ENCODE data around the gene BANP. TPM values are rescaled to one million over a fixed set of nuclear protein-coding genes. Genes with fewer than 3 reads are reported as not detected.
"Not testable (repeated sequence)": the region's sequence is repeated elsewhere in the genome, so short reads cannot be mapped to it uniquely, and the experiment has no call there.

BANP gene
- total RNA-seq, 3 donors from 2014 or later: 25.2 to 29.4 (median 25.9) TPM

- H3K36me3 Mint-ChIP-seq (ENCODE audit: insufficient read depth): peaks cover 20% of the 10 kb centered on the region
- H3K4me3 Mint-ChIP-seq: no peak overlapping the region
- DNase-seq: no peak
These were observed 62.6 kb downstream of the BANP start for GRCh38 chr16:88013766-88014251.

GRCh38 chr16:88014252-88014781 lies 63.1 kb downstream of the BANP start:
- peaks cover 22% of the 10 kb centered on the region for H3K36me3 Mint-ChIP-seq (ENCODE audit: insufficient read depth)
- H3K27me3 Mint-ChIP-seq (ENCODE audit: low read depth): no peaks in the 10 kb centered on the region
- no peaks in the 10 kb centered on the region for H3K4me1 Mint-ChIP-seq (ENCODE audit: low read depth)
- H3K4me3 Mint-ChIP-seq: no peak overlapping the region
- DNase-seq: no peak
- no peaks in the 10 kb centered on the region for H3K9me3 Mint-ChIP-seq
- no peak for ATAC-seq

More at GRCh38 chr16:88013766-88014251, 62.6 kb downstream of the BANP start:
- H3K4me1 Mint-ChIP-seq (ENCODE audit: low read depth): no peaks in the 10 kb centered on the region
- no peaks in the 10 kb centered on the region for H3K9me3 Mint-ChIP-seq
- ATAC-seq: no peak
- no peaks in the 10 kb centered on the region for H3K27me3 Mint-ChIP-seq (ENCODE audit: low read depth)

GRCh38 chr16:88014954-88015805 lies 63.9 kb downstream of the BANP start:
- Mint-ChIP-seq H3K27me3 (ENCODE audit: low read depth) (no peaks in the 10 kb centered on the region), H3K9me3 (no peaks in the 10 kb centered on the region), H3K4me1 (ENCODE audit: low read depth) (no peaks in the 10 kb centered on the region), H3K4me3 (peak overlapping the region; percentile 11), H3K36me3 (ENCODE audit: insufficient read depth) (peaks cover 20% of the 10 kb centered on the region)
- ATAC-seq (no peak), DNase-seq (no peak)

GRCh38 chr16:88015806-88016140 lies 64.5 kb downstream of the BANP start:
- Mint-ChIP-seq H3K4me3 (no peak overlapping the region), H3K27me3 (ENCODE audit: low read depth) (no peaks in the 10 kb centered on the region), H3K36me3 (ENCODE audit: insufficient read depth) (peaks cover 20% of the 10 kb centered on the region), H3K9me3 (no peaks in the 10 kb centered on the region), H3K4me1 (ENCODE audit: low read depth) (no peaks in the 10 kb centered on the region)
- no peak for ATAC-seq
- no peak for DNase-seq

GRCh38 chr16:88016386-88016785 lies 65.2 kb downstream of the BANP start:
- not testable (repeated sequence) for H3K9me3 Mint-ChIP-seq, H3K4me3 Mint-ChIP-seq
- H3K36me3 Mint-ChIP-seq (ENCODE audit: insufficient read depth): peaks cover 18% of the 10 kb centered on the region

GRCh38 chr16:88016964-88017363 lies 65.7 kb downstream of the BANP start:
- ATAC-seq: no peak
- H3K4me1 Mint-ChIP-seq (ENCODE audit: low read depth): no peaks in the 10 kb centered on the region
- DNase-seq: no peak
- H3K27me3 Mint-ChIP-seq (ENCODE audit: low read depth): no peaks in the 10 kb centered on the region
- no peaks in the 10 kb centered on the region for H3K9me3 Mint-ChIP-seq
- H3K4me3 Mint-ChIP-seq: no peak overlapping the region
- H3K36me3 Mint-ChIP-seq (ENCODE audit: insufficient read depth): peaks cover 18% of the 10 kb centered on the region

More at GRCh38 chr16:88016386-88016785, 65.2 kb downstream of the BANP start:
- H3K4me1 Mint-ChIP-seq (ENCODE audit: low read depth); ATAC-seq; H3K27me3 Mint-ChIP-seq (ENCODE audit: low read depth); DNase-seq: not testable (repeated sequence)

GRCh38 chr16:88017587-88018101 lies 66.4 kb downstream of the BANP start:
- no peak overlapping the region for H3K4me3 Mint-ChIP-seq
- no peaks in the 10 kb centered on the region for H3K9me3 Mint-ChIP-seq
- H3K36me3 Mint-ChIP-seq (ENCODE audit: insufficient read depth): peaks cover 14% of the 10 kb centered on the region
- no peaks in the 10 kb centered on the region for H3K4me1 Mint-ChIP-seq (ENCODE audit: low read depth)
- ATAC-seq (no peak), DNase-seq (no peak)
- no peaks in the 10 kb centered on the region for H3K27me3 Mint-ChIP-seq (ENCODE audit: low read depth)

GRCh38 chr16:88018382-88018781 lies 67.1 kb downstream of the BANP start:
- not testable (repeated sequence) for ATAC-seq; H3K4me1 Mint-ChIP-seq (ENCODE audit: low read depth); H3K27me3 Mint-ChIP-seq (ENCODE audit: low read depth); DNase-seq; H3K4me3 Mint-ChIP-seq; H3K9me3 Mint-ChIP-seq
- H3K36me3 Mint-ChIP-seq (ENCODE audit: insufficient read depth): peaks cover 14% of the 10 kb centered on the region

- not testable (repeated sequence) for H3K4me3 Mint-ChIP-seq; ATAC-seq; H3K27me3 Mint-ChIP-seq (ENCODE audit: low read depth); DNase-seq; H3K9me3 Mint-ChIP-seq; H3K4me1 Mint-ChIP-seq (ENCODE audit: low read depth)
- H3K36me3 Mint-ChIP-seq (ENCODE audit: insufficient read depth): peaks cover 14% of the 10 kb centered on the region
These were observed 68.0 kb downstream of the BANP start for GRCh38 chr16:88019041-88019820.

- Mint-ChIP-seq H3K4me1 (ENCODE audit: low read depth) (peaks cover 2% of the 10 kb centered on the region), H3K4me3 (no peak overlapping the region), H3K36me3 (ENCODE audit: insufficient read depth) (peaks cover 14% of the 10 kb centered on the region), H3K27me3 (ENCODE audit: low read depth) (no peaks in the 10 kb centered on the region), H3K9me3 (no peaks in the 10 kb centered on the region)
- ATAC-seq (no peak), DNase-seq (no peak)
These were observed 68.7 kb downstream of the BANP start for GRCh38 chr16:88019821-88020515.

- Mint-ChIP-seq H3K4me3 (no peak overlapping the region), H3K4me1 (ENCODE audit: low read depth) (peaks cover 8% of the 10 kb centered on the region), H3K9me3 (no peaks in the 10 kb centered on the region), H3K36me3 (ENCODE audit: insufficient read depth) (peaks cover 14% of the 10 kb centered on the region), H3K27me3 (ENCODE audit: low read depth) (no peaks in the 10 kb centered on the region)
- DNase-seq (no peak), ATAC-seq (no peak)
These were observed 69.3 kb downstream of the BANP start for GRCh38 chr16:88020516-88020885.

- not testable (repeated sequence) for H3K4me3 Mint-ChIP-seq; H3K9me3 Mint-ChIP-seq; H3K27me3 Mint-ChIP-seq (ENCODE audit: low read depth)
These were observed 70.1 kb downstream of the BANP start for GRCh38 chr16:88021041-88021970.

More at GRCh38 chr16:88021041-88021970, 70.1 kb downstream of the BANP start:
- not testable (repeated sequence) for H3K4me1 Mint-ChIP-seq (ENCODE audit: low read depth); DNase-seq; ATAC-seq
- peaks cover 14% of the 10 kb centered on the region for H3K36me3 Mint-ChIP-seq (ENCODE audit: insufficient read depth)

All from activated T-cell treated with anti-CD3 and anti-CD28 coated beads, Interleukin-2, amount 50 U/mL, for 4 hours (primary cell).